ENCODE results near the gene PIK3C3. TPM values are rescaled to one million over a fixed set of nuclear protein-coding genes. Genes with fewer than 3 reads are reported as not detected.
"Not testable (repeated sequence)": the region's sequence is repeated elsewhere in the genome, so short reads cannot be mapped to it uniquely, and the experiment has no call there.

PIK3C3 gene
- total RNA-seq, 2 donors from 2014 or later, result 44.1 to 47.8 TPM

DNA sequence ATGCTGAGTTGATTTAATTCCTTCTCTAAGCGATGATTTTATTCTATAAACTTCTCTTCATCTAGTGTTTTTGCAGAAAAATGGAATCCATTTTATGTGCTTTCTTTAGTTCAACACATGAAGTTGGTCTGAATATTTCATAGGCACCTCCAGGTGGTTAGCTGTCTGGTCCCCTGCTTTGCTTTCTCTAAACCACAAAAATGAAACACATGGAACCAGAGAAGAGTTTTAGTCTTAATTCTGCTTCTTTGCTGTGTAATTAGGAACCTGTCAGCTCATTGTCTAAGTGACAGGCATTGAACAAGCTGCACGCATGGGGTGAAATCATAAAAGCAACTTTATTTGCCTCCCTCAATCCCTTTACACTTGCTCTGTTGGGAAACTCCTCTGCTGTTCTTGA is 150.4 kb downstream of the PIK3C3 start:
- no peak for ATAC-seq
- DNase-seq, result no peak

DNA sequence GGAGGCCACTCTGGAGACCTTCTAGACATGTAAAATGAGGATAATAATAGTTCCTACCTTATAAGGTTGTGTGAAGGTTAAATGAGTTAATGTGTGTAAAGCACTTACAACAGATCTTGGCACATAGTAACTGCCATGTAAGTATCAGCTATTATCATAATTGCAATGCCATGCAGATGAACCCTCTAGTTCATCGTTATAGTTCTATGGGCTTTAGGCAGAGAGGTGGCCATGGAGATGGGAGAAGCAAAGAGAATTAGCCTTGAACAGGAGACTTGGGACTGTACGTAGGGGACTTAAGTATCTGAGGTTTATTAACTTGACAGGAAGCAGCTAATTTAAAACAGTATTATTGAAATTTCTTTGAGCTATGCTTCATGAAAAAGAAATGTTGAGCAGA is 151.8 kb downstream of the PIK3C3 start:
- no peak for ATAC-seq
- intact Hi-C loops (cut with DNase I, micrococcal nuclease), result no loop called here
- DNase-seq, result no peak

More for the DNA sequence above, 150.4 kb downstream of the PIK3C3 start:
- intact Hi-C loops (cut with DNase I, micrococcal nuclease), result no loop called here

DNA sequence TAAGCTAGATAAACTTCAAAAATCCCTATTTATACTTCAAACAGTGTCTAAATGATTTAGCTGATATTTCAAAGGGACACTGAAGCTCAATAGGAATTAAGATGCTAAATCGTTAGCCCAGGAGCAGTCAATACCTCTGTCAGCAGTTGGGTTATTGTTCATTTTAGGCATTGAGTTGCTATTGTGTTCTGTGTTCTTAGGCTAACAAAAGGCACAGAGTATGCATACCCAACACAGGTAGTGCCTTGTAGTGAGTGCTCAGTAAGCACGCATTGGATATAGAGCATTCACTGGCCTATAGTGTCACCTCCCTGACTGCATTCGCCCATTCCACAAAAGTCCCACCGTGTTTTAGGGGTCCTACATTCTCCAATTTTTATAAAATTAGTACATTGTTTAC is 152.3 kb downstream of the PIK3C3 start:
- intact Hi-C loops (cut with DNase I, micrococcal nuclease), result no loop called here
- DNase-seq (no peak), ATAC-seq (no peak)

DNA sequence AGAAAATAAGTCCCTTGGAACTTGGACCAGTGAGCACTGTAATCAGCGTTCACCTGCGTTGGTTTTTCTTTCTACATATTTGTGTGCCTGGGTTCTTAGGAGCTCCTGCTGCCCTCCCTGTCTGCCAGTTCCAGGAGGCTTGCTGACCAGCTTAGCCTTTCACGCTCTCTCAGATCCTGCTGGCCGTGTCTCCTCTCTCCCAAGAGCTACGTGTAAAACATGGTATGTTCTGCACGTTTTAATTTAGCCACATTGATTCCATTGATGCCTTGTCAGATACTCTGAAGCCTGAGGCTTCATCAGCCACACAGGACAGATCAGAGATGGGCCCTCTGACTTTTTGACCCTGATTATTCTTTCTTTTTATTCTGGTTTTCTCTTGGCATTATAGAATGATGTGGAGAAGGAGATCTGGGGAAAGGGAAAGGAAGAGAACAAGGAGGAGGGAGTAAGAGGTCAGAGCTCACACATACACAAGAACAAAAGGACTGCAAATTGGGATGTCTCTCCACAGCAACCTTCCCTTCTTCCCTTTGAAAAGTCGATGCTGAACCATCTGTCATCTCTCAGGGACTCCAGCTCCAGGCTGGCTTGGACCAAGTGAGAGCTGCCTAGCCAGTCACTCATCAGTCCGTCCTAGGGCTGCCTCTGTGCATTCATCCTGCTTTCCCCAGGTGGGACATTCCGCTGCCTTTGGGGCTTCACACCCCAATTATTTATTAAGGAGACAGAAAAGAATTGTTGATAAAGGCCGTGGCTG is 152.8 kb downstream of the PIK3C3 start:
- intact Hi-C loops (cut with DNase I, micrococcal nuclease), result no loop called here
- DNase-seq, result no peak
- ATAC-seq, result no peak

DNA sequence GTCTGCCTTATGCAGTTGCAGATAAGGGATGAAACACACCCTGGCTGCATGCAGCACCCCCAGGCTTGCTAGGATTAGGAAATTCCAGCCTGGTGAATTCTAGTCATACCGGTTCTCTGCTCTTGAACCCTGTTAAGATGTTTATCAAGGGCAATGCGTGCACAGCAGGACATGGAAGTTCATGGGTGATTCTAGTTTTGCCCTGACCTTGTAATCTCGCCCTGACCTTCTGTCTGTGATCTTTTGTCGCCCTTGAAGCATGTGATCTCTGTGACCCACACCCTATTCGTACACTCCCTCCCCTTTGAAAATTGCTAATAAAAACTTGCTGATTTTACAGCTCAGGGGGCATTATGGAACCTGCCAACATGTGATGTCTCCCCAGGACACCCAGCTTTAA is 157.1 kb downstream of the PIK3C3 start:
- intact Hi-C loops (cut with DNase I, micrococcal nuclease), result not testable (repeated sequence)

DNA sequence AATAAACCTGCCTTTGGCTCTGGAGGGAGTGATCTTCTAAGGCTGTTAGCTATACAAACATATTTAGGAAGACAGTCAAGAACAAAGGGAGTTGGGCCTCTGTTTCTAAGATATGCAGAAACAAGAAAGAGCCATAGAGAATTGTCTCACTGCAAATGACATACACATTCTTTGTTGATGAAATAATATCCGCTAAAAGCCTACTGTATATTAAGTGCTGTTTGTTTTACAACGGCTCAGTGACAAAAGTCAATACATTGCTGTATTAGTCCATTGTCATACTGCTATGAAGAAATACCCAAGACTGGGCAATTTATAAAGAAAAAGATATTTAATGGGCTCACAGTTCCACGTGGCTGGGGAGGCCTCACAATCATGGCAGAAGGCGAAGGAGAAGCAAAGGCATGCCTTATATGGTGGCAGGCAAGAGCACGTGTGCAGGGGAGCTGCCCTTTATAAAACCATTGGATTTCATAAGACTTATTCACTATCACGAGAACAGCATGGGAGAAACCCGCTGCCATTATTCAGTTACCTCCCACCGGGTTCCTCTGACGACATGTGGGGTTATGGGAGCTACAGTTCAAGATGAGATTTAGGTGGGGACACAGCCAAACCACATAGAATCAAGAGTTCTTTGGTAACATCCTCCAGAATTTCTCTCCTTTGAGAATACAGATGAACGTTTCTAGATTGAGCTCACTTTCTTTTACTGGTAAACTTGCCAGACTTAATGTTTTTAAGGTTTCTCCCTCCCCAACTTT is 157.8 kb downstream of the PIK3C3 start:
- intact Hi-C loops (cut with DNase I, micrococcal nuclease), result no loop called here
- ATAC-seq (no peak), DNase-seq (no peak)

More for the DNA sequence above, 157.1 kb downstream of the PIK3C3 start:
- DNase-seq, ATAC-seq: not testable (repeated sequence)

DNA sequence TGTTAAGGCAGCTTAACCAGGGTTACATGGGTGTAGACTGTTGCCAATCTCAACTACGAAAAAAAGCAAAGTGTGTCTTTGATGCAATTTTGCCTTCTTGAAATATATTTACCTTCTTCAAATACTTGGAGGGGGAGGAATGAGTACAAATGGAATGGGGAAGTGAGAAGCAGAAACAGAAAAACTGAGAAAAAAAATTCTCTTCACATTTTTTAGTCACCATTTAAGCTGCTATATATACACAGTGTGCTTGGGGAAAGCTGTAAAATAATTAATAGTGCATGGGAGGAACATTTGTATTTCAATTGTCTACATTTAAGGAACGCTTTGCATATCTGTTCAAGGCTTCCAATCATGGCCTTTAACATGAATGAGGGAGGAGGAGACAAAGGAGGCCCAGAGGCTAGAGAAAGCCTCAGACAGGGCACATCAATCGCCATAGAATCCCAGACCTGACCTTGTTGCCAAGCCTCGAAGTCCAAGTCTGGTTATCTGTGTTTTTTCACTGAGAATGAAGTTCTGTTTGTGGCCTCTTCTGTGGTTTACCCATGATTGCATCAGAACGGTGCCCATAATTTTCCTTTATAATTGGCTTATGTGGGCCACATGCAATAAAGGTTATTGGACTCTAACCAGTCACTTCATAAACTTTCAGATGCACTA is 158.6 kb downstream of the PIK3C3 start:
- intact Hi-C loops (cut with DNase I, micrococcal nuclease), result no loop called here
- DNase-seq, result no peak

DNA sequence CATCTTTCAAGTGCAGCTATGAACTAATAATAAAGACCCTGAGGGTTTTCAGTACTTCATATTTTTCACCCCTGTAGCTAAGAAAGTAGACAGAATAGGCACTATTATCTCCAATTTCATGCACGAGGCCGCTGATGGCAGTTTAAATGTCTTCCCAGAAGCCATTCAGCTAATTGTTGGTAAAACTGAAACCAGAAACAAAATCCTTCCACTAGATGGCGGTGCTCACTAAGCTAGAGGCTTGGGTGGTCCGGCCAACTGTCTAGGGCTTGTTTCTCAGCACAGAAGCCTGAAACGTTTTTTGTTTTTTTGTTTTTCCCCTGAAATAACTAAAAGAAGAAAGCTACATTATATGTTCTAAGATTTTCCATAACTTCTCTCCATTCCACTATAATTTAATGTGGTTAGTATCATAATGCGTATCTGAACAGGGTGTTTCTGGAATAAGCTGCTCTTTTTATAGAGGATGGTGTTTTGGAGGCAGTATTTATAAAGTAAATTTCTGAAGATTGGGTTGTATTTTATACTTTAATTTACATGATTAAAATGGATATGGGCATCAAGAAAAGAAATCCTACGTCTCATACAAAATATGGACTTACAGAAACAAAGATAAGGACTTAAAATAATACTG is 159.4 kb downstream of the PIK3C3 start:
- intact Hi-C loops (cut with DNase I, micrococcal nuclease), result no loop called here
- DNase-seq (peak; percentile 37 to 42), ATAC-seq (peak; percentile 83)

More for the DNA sequence above, 158.6 kb downstream of the PIK3C3 start:
- ATAC-seq, result peak; percentile 76

DNA sequence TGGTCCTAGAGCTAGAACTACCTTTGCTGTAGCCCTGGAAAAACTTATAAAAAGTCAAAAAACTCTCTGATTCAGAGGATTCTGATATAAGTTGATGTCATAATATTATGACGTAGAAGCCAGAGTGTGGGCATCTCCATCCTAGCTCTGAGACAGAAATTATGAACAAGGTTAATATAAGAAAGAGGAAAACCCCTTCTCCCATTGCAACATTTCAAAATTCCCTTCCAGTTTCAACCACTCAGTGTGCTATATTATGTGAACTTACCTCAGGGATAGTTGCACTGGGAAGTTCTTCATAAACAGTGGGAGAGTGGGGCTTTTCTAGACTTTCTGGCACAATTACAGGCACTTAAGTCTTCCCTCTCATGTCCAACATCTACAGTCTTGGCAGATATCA is 171.6 kb downstream of the PIK3C3 start:
- no peak for ATAC-seq
- intact Hi-C loops (cut with DNase I, micrococcal nuclease), result loop anchor here in 1 of 2 donors (10.0 kb wide), 1 partner anchor 1128 kb away; no protein-coding TSS in a partner anchor
- DNase-seq, result no peak

DNA sequence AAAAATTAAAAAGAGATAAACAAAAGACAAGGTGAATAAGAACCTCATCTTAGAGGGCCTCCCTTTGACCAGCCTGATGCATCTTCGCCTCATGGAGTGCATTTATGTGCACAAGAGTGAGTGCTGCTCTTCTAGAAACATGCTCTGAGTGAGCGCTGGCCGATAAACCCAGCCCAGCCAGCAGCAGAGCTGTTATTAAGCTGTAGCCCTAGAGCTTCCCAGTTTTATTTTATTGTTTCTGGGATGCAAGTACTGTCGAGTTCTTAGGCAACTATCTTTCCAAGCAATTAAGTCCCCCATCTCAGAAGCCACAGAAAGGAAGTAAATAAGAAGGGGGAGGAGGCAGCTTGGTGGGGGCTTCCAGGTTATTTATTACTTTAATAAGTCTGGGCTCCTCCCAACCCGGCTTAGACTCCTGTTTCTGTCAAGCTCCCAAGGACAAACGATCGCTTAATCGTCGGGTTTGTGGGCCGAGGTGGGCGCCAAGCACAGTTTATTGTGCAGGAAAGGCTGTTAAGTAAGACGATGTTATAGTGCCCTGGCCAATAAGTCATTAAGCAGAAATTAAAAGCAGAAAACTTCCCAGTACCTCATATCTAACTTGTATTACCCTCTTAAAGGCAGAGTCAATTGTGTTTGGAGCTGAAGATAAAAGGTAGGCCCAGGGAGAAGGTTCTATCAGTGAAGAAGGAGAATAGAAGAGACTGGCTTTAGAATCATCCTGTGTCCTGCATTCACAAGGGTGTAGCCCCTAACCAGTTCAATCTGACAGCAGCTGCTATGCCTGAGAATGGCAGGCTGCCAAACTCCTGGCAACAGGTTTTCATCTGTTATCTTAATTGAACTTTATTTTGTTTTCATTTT is 176.3 kb downstream of the PIK3C3 start:
- intact Hi-C loops (cut with DNase I, micrococcal nuclease), result no loop called here
- peak; percentile 76 for ATAC-seq
- peak; percentile 29 for DNase-seq

DNA sequence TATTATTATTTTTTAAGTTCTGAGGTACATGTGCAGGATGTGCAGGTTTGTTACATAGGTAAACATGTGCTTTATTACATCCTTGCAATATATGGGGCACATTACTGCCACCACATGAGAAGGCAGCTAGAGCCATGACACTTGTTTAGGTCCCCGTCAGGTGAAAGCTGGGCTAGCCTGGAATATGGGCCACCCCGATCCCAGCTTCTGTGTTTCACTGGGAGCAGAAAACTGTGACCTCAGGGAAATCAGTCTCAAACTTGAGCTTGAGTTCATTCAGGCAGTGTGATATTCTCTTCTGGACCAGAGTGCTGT is 176.9 kb downstream of the PIK3C3 start:
- intact Hi-C loops (cut with DNase I, micrococcal nuclease), result no loop called here
- ATAC-seq, result peak; percentile 78
- DNase-seq, result no peak
